Vagina (tissue), 2 donors: ENCODE results near the gene MYO1F. TPM values are rescaled to one million over a fixed set of nuclear protein-coding genes. Genes with fewer than 3 reads are reported as not detected.

Experiments
- DNase-seq, 2 donors: peaks; one replicate each; pipeline ENCODE4 v3.0.0-alpha.2; 2017; ENCODE audit errors: extremely low spot score in 2 of 2
- H3K27ac ChIP-seq: fragments of 200-600 bp; sonication (generic); one replicate; pipeline ENCODE4 v1.5.1; 2019
- H3K27me3 ChIP-seq: fragments of 200-600 bp; sonication (generic); one replicate; pipeline ENCODE4 v1.5.1; 2019
- H3K36me3 ChIP-seq, 2 donors: fragments of 200-600 bp; sonication (generic); one replicate each; pipeline ENCODE4 v1.5.1; 2017 to 2019
- H3K4me1 ChIP-seq: fragments of 200-600 bp; sonication (generic); one replicate; pipeline ENCODE4 v1.5.1; 2019
- H3K4me3 ChIP-seq, 2 donors: fragments of 200-600 bp; sonication (generic); 1 replicate in 1 of 2; 2 replicates in 1 of 2; pipeline ENCODE4 v1.5.1; 2016 to 2019
- H3K9me3 ChIP-seq: fragments of 200-600 bp; sonication (generic); one replicate; pipeline ENCODE4 v1.5.1; 2019
- CTCF ChIP-seq, 3 experiments: fragments of 450-650 bp in 2 of 3; fragments of 200-600 bp in 1 of 3; sonication (generic) in 1 of 3; IDR thresholded peaks; one replicate each; pipeline ENCODE4 v1.5.1; 2017 to 2019; ENCODE audit warnings: antibody characterized with exemption in 3 of 3, mild to moderate bottlenecking in 2 of 3, moderate library complexity in 2 of 3
- POLR2A ChIP-seq, 2 donors: fragments of 450-650 bp; IDR thresholded peaks; one replicate each; pipeline ENCODE4 v1.6.1; 2017; ENCODE audit warnings: antibody characterized with exemption in 2 of 2, mild to moderate bottlenecking in 2 of 2, moderate library complexity in 2 of 2
- POLR2AphosphoS5 ChIP-seq, 2 donors: sonication (generic); formaldehyde crosslinking; IDR thresholded peaks; one replicate each; pipeline ENCODE4 v1.9.0; 2017; ENCODE audit warnings: antibody characterized with exemption in 2 of 2, mild to moderate bottlenecking in 2 of 2, low read depth in 1 of 2; ENCODE audit not compliant: insufficient read depth in 1 of 2
- intact Hi-C: fragments of 100-400 bp; cut with DNase I; formaldehyde crosslinking; loops from one replicate; pipeline ENCODE4 v1.15.1; 2023
- total RNA-seq: library from RNA; depleted of rRNA; stranded (reverse); fragments of >200 nt; gene quantifications from one replicate; pipeline ENCODE4 v1.2.3, GENCODE V29; 2016

Gene MYO1F
- total RNA-seq, 1 donor from 2014 or later, result 20.4 TPM

DNA sequence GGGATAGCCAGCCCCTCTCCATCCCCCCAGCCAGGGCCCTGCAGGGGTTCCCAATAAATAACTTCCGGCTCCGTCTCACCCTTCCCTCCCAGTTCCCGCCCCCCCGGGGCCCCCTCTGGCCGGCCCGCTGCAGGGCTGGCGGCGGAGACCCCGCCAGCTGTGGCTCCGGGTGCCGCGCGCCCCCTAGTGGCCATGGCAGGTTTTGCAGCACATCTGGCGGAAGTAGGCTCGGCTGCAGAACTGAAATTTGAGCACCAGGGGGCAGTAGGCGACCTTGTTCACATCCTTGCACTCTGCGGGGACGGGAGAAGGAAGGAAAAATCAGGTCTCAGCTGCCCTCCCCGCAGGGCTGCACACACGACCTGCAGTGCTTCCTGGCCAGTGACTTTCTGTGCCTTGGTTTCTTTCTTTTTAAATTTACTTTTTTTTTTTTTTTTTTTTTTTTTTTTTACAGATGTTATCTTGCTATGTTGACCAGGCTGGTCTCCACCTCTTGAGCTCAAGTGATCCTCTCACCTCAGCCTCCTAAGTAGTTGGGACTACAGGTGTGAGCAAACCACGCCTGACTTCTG lies 3.6 kb upstream of the MYO1F start:
- Histone ChIP-seq H3K4me3 (no peak overlapping the region), H3K27me3 (no peaks in the 10 kb centered on the region), H3K4me1 (peaks cover 23% of the 10 kb centered on the region), H3K9me3 (no peaks in the 10 kb centered on the region), H3K27ac (no peak overlapping the region), H3K36me3 (no peaks in the 10 kb centered on the region)
- intact Hi-C loops, result no loop called here
- TF ChIP-seq POLR2A (IDR thresholded peaks at IDR 0.05) (no peak), CTCF (IDR thresholded peaks at IDR 0.05) (peak; percentile 99), POLR2AphosphoS5 (IDR thresholded peaks at IDR 0.05; ENCODE audit: insufficient read depth in 1 of 2, low read depth in 1 of 2) (no peak)
- DNase-seq, result no peak

DNA sequence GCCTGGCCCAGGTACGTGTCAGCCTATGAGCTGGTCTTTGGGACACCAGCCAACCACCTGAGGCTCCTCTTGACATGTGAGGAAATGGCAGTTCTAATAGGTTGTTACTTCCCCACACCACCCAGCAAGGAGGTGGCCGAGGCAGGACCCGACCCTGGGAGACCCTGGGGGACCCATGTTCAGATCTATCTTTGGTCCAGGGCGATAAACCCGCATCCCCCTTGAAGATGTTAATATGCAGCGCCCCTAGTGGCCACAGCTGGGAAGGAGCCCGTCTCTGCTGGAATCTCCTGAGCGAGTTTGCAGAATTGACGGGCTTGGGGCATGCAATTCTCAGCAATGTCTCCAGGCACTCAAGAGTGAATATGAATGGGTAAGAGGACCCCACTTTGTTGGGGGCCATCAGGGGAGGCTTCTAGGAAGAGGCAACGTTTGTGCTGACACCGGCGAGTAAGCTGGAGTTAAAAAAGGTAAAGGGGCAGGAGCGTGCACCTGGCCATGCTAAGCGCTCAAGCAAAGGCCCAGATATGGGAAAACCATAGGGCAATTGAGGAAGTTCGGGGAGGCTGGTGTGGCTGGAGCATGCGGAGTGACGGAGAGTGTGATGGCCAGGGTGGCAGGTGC lies 1.5 kb upstream of the MYO1F start:
- DNase-seq, result no peak
- intact Hi-C loops, result loop anchor here (1.0 kb wide), 1 partner anchor 64 kb away; no protein-coding TSS in a partner anchor

GRCh38 chr19:8577741-8578140 lies 499 bp upstream of the MYO1F start:
- no peaks in the 10 kb centered on the region for H3K36me3 ChIP-seq
- no peaks in the 10 kb centered on the region for H3K9me3 ChIP-seq
- H3K27ac ChIP-seq, result no peak overlapping the region
- no peak overlapping the region for H3K4me3 ChIP-seq
- TF ChIP-seq POLR2A (IDR thresholded peaks at IDR 0.05) (no peak), POLR2AphosphoS5 (IDR thresholded peaks at IDR 0.05; ENCODE audit: insufficient read depth in 1 of 2, low read depth in 1 of 2) (no peak), CTCF (IDR thresholded peaks at IDR 0.05) (no peak)
- intact Hi-C loops, result loop anchor here (1.0 kb wide), 1 partner anchor 65 kb away; no protein-coding TSS in a partner anchor
- H3K4me1 ChIP-seq, result peaks cover 23% of the 10 kb centered on the region
- H3K27me3 ChIP-seq, result no peaks in the 10 kb centered on the region
- DNase-seq, result no peak

More for the DNA sequence above, 1.5 kb upstream of the MYO1F start:
- H3K36me3 ChIP-seq, result no peaks in the 10 kb centered on the region
- H3K27me3 ChIP-seq, result no peaks in the 10 kb centered on the region
- peaks cover 23% of the 10 kb centered on the region for H3K4me1 ChIP-seq
- TF ChIP-seq POLR2A (IDR thresholded peaks at IDR 0.05), result no peak
- no peak for TF ChIP-seq POLR2AphosphoS5 (IDR thresholded peaks at IDR 0.05; ENCODE audit: insufficient read depth in 1 of 2, low read depth in 1 of 2)
- TF ChIP-seq CTCF (IDR thresholded peaks at IDR 0.05), result peak; percentile 69 to 78 (median 69)
- H3K9me3 ChIP-seq, result no peaks in the 10 kb centered on the region
- no peak overlapping the region for H3K27ac ChIP-seq
- no peak overlapping the region for H3K4me3 ChIP-seq

DNA sequence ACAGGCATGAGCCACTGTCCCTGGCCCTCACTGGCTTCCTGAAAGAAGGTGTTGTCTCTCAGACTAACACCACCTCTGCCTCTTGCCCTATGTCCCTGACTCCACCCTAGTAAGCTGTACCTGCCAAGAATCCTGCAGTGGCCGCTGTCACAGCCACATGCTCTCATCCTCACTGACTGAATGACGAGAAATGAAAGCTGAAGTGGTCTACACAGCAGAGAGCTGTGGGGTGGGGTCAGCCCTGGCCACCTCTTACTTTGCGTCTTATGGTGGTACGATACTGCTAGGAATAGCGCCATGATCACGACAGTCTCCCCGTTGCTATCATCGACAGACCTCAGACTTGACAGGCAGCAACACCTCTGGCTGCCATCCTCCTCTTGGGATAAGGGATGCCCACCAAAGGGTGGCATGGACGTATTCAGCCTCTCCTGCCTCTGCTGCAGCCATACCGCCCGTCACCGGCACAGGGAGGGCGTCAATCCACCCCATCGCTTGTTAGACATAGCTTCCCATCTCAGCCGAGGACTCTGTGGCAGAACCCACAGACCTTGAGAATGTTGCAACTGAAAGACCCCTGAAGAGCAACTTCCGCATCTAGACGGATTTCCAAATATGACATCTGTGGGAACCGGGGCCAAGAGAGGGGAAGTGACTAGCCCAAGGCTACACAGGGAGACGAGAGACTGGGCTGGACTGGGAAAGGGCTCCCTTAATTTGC lies 809 bp downstream of the MYO1F start:
- Histone ChIP-seq H3K4me1 (peaks cover 23% of the 10 kb centered on the region), H3K36me3 (no peaks in the 10 kb centered on the region), H3K4me3 (peak overlapping the region; percentile 24 to 35), H3K27ac (no peak overlapping the region), H3K9me3 (no peaks in the 10 kb centered on the region), H3K27me3 (no peaks in the 10 kb centered on the region)
- no peak for TF ChIP-seq POLR2AphosphoS5 (IDR thresholded peaks at IDR 0.05; ENCODE audit: insufficient read depth in 1 of 2, low read depth in 1 of 2)
- TF ChIP-seq POLR2A (IDR thresholded peaks at IDR 0.05), result no peak
- no peak for TF ChIP-seq CTCF (IDR thresholded peaks at IDR 0.05)
- DNase-seq, result no peak
- intact Hi-C loops, result no loop called here
